ENCODE measurements around the gene LRSAM1.

DNA sequence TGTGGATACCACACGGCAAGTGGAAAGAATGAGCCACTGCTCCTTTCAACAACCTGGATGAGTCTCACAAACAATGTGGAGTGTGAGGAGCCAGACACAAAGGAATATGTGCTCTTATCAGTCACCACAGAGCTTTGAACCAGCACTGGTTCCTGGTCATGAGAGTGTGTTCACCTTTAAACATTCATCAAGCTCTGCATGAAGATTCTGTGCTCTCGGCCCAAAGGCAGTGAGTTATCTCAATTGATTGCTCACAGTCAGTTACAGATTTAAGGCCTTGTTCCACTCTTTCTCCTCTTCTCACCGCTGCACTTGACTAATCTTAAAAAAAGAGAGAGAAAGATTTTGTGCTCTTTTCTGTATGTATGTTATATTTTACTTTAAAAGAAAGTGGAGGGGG is 19.4 kb downstream of the LRSAM1 start:
- TF ChIP-seq, protein P1, sequence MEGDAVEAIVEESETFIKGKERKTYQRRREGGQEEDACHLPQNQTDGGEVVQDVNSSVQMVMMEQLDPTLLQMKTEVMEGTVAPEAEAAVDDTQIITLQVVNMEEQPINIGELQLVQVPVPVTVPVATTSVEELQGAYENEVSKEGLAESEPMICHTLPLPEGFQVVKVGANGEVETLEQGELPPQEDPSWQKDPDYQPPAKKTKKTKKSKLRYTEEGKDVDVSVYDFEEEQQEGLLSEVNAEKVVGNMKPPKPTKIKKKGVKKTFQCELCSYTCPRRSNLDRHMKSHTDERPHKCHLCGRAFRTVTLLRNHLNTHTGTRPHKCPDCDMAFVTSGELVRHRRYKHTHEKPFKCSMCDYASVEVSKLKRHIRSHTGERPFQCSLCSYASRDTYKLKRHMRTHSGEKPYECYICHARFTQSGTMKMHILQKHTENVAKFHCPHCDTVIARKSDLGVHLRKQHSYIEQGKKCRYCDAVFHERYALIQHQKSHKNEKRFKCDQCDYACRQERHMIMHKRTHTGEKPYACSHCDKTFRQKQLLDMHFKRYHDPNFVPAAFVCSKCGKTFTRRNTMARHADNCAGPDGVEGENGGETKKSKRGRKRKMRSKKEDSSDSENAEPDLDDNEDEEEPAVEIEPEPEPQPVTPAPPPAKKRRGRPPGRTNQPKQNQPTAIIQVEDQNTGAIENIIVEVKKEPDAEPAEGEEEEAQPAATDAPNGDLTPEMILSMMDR (IDR thresholded peaks at IDR 0.05): no peak
- TF ChIP-seq POLR2A (IDR thresholded peaks at IDR 0.05) (no peak), POLR2AphosphoS5 (IDR thresholded peaks at IDR 0.05) (no peak)

All from breast epithelium (tissue), 3 donors.